ENCODE data around the gene CDCA5. TPM values are rescaled to one million over a fixed set of nuclear protein-coding genes. Genes with fewer than 3 reads are reported as not detected.
A peak's percentile ranks its signal among the peaks of the same experiment; 100 is the strongest.

CDCA5 gene
- polyA plus RNA-seq, 2 of the 4 experiments (the other 2 are of a cell fraction), result 30.9 to 46.0 TPM

- Histone ChIP-seq H3K4me2 (peak overlapping the region; percentile 80; the same call in 1 of the 3 replicates), H3K4me3 (no peak overlapping the region), H3K4me1 (peaks cover 25% of the 10 kb centered on the region), H3K9me3 (no peaks in the 10 kb centered on the region), H3K27ac (no peak overlapping the region)
- no peak for FAIRE-seq
- DNase-seq (ENCODE audit: low read depth in 1 of 2, low spot score in 1 of 2), result no peak
- POLR2A ChIA-PET, result no interaction called here
- TF ChIP-seq MAZ (IDR thresholded peaks at IDR 0.05; ENCODE audit: borderline replicate concordance, low read depth, low read length) (no peak), POLR2A (IDR thresholded peaks at IDR 0.05; ENCODE audit: low read length) (no peak), ESRRA (IDR thresholded peaks at IDR 0.05; ENCODE audit: borderline replicate concordance, low read length) (no peak), HDAC2 (IDR thresholded peaks at IDR 0.05) (no peak), EP300 (IDR thresholded peaks at IDR 0.05) (no peak), SMC3 (IDR thresholded peaks at IDR 0.05) (no peak), KDM5A (IDR thresholded peaks at IDR 0.05) (no peak)
- TF ChIP-seq, protein P1, sequence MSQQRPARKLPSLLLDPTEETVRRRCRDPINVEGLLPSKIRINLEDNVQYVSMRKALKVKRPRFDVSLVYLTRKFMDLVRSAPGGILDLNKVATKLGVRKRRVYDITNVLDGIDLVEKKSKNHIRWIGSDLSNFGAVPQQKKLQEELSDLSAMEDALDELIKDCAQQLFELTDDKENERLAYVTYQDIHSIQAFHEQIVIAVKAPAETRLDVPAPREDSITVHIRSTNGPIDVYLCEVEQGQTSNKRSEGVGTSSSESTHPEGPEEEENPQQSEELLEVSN (IDR thresholded peaks at IDR 0.05; ENCODE audit: borderline replicate concordance, low read depth), result no peak
- CTCF ChIA-PET, result interaction anchor here (1.4 to 3.2 kb wide), 2 partner anchors 17 to 30 kb away, joined by 5 to 8 read pairs; partner anchors contain the start of genes ARL2 and SNX15
- WGBS (ENCODE audit: missing lambda C conversion rate), result 92% methylated on average over 23 of the region's 23 CpGs
- ATAC-seq, result no peak
Measured at GRCh38 chr11:65043881-65044501, 39.8 kb downstream of the CDCA5 start.

DNA sequence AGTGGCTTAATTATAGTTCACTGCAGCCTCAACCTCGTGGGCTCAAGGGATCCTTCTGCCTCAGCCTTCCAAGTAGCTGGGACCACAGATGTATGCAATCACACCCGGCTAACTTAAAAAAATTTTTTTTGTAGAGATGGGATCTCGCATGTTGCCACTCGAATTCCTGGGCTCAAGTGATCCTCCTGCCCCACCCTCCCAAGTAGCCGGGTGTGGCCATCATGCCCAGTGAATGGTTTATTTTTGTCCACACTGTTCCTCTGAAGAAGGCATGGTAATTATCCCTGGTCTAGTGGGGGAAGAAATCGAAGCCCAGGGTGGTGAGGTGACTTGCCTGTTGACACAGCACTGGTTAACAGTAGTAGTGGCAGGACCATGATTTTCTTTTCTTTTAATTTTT, 40.9 kb downstream of the CDCA5 start:
- ChIA-PET POLR2A (no interaction called here), CTCF (interaction anchor here (0.6 to 1.4 kb wide), 3 partner anchors 29 to 69 kb away, joined by 3 to 5 read pairs (median 3); partner anchors contain the start of genes ARL2 and TM7SF2)
- TF ChIP-seq BHLHE40 (IDR thresholded peaks at IDR 0.05; ENCODE audit: low read depth, low read length) (no peak), MYC (IDR thresholded peaks at IDR 0.05; ENCODE audit: borderline replicate concordance, low read length) (no peak), HOXB5 (CRISPR knock-in tag; IDR thresholded peaks at IDR 0.05) (no peak), ZNF302 (CRISPR knock-in tag; IDR thresholded peaks at IDR 0.05) (no peak), CHD2 (IDR thresholded peaks at IDR 0.05; ENCODE audit: low read length, partially characterized antibody) (no peak), EHMT2 (IDR thresholded peaks at IDR 0.05; ENCODE audit: low read depth) (no peak)
- TF ChIP-seq, protein P2, sequence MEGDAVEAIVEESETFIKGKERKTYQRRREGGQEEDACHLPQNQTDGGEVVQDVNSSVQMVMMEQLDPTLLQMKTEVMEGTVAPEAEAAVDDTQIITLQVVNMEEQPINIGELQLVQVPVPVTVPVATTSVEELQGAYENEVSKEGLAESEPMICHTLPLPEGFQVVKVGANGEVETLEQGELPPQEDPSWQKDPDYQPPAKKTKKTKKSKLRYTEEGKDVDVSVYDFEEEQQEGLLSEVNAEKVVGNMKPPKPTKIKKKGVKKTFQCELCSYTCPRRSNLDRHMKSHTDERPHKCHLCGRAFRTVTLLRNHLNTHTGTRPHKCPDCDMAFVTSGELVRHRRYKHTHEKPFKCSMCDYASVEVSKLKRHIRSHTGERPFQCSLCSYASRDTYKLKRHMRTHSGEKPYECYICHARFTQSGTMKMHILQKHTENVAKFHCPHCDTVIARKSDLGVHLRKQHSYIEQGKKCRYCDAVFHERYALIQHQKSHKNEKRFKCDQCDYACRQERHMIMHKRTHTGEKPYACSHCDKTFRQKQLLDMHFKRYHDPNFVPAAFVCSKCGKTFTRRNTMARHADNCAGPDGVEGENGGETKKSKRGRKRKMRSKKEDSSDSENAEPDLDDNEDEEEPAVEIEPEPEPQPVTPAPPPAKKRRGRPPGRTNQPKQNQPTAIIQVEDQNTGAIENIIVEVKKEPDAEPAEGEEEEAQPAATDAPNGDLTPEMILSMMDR (IDR thresholded peaks at IDR 0.05), result no peak
- DNase-seq (ENCODE audit: low read depth in 1 of 2, low spot score in 1 of 2) (no peak), ATAC-seq (no peak), FAIRE-seq (no peak)
- H3K27ac ChIP-seq, result no peak overlapping the region
- H3K4me1 ChIP-seq, result peaks cover 25% of the 10 kb centered on the region
- H3K4me2 ChIP-seq, result peak overlapping the region; percentile 80
- no peak overlapping the region; the same call in 1 of the 3 replicates for H3K4me3 ChIP-seq
- 69% methylated on average over 6 of the region's 6 CpGs for WGBS (ENCODE audit: missing lambda C conversion rate)
- H3K9me3 ChIP-seq, result no peaks in the 10 kb centered on the region

- ATAC-seq, result peak; percentile 93 to 97
- Histone ChIP-seq H3K4me2 (peak within 1 kb of the TSS; percentile 80), H3K9me3 (no peaks in the 10 kb centered on the region), H3K27ac (peak within 1 kb of the TSS; percentile 91 to 92), H3K4me1 (peaks cover 25% of the 10 kb centered on the region), H3K4me3 (peak within 1 kb of the TSS; percentile 84)
- peak; percentile 96 to 98 for DNase-seq (ENCODE audit: low read depth in 1 of 2, low spot score in 1 of 2)
- under 1% methylated on average over 40 of the region's 91 CpGs for WGBS (ENCODE audit: missing lambda C conversion rate)
- FAIRE-seq, result peak; percentile 49
- ChIA-PET CTCF (interaction anchor here (0.6 to 2.1 kb wide), 10 partner anchors 9 to 238 kb away, joined by 3 to 7 read pairs (median 3); partner anchors contain the start of genes ARL2, MAP4K2, SNX15 and TM7SF2), POLR2A (interaction anchor here (0.6 to 1.4 kb wide), 3 partner anchors 14 to 94 kb away, joined by 3 to 4 read pairs (median 3); partner anchors contain the start of gene SNX15)
- TF ChIP-seq JUN (IDR thresholded peaks at IDR 0.05) (peak in 1 of 2 experiments; percentile 78; a peak in 2 of 5 replicates), REST (IDR thresholded peaks at IDR 0.05) (no peak), POLR2A (IDR thresholded peaks at IDR 0.05; ENCODE audit: low read length) (peak; percentile 54), PHF8 (IDR thresholded peaks at IDR 0.05; ENCODE audit: borderline replicate concordance, low read depth) (peak; percentile 47; the same call in 1 of the 2 replicates), CBX8 (IDR thresholded peaks at IDR 0.05) (no peak), RFX5 (IDR thresholded peaks at IDR 0.05) (no peak), HDAC2 (IDR thresholded peaks at IDR 0.05) (no peak)
- TF ChIP-seq, protein P1 (IDR thresholded peaks at IDR 0.05; ENCODE audit: borderline replicate concordance, low read depth), result peak; percentile 73; the same call in 1 of the 2 replicates
- TF ChIP-seq, protein P3, sequence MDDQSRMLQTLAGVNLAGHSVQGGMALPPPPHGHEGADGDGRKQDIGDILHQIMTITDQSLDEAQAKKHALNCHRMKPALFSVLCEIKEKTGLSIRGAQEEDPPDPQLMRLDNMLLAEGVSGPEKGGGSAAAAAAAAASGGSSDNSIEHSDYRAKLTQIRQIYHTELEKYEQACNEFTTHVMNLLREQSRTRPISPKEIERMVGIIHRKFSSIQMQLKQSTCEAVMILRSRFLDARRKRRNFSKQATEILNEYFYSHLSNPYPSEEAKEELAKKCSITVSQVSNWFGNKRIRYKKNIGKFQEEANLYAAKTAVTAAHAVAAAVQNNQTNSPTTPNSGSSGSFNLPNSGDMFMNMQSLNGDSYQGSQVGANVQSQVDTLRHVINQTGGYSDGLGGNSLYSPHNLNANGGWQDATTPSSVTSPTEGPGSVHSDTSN (IDR thresholded peaks at IDR 0.05), result no peak
- TF ChIP-seq, protein P4, sequence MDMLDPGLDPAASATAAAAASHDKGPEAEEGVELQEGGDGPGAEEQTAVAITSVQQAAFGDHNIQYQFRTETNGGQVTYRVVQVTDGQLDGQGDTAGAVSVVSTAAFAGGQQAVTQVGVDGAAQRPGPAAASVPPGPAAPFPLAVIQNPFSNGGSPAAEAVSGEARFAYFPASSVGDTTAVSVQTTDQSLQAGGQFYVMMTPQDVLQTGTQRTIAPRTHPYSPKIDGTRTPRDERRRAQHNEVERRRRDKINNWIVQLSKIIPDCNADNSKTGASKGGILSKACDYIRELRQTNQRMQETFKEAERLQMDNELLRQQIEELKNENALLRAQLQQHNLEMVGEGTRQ (IDR thresholded peaks at IDR 0.05), result no peak
Measured at GRCh38 chr11:65040847-65041622, 42.8 kb downstream of the CDCA5 start, which contains the start of gene SAC3D1. TSS of gene SAC3D1 (plus strand) at chr11:65041210. CDS start at chr11:65041293, 83 bp downstream.
